ENCODE data around the gene TRPM2. TPM values are rescaled to one million over a fixed set of nuclear protein-coding genes. Genes with fewer than 3 reads are reported as not detected.

The TRPM2 gene
- total and polyA plus RNA-seq, 2 donors (not counting 3 experiments of a cell fraction or from before 2014, with no cell fraction given) = not detected

- FAIRE-seq (no peak), DNase-seq (ENCODE audit: low read depth, low spot score) (no peak)
- POLR2A ChIA-PET = no interaction called here
- H3K4me1 ChIP-seq (ENCODE audit: control insufficient read depth, extremely low read depth, insufficient read depth, low read length) = no peaks in the 10 kb centered on the region
- H3K27ac ChIP-seq (ENCODE audit: insufficient read depth, low read depth, low read length) = no peak overlapping the region
- no peak overlapping the region for H3K4me3 ChIP-seq (replicated peaks in 1 of 3; ENCODE audit: insufficient read depth in 1 of 3, low read depth in 1 of 3, low read length in 3 of 3)
- H3K79me2 ChIP-seq (ENCODE audit: control insufficient read depth, insufficient read depth, low read length) = no peaks in the 10 kb centered on the region
- CTCF ChIA-PET = no interaction called here
- no peak overlapping the region for H3K9ac ChIP-seq (replicated peaks; ENCODE audit: extremely low read depth, insufficient read depth, low read length)
- H4K20me1 ChIP-seq (replicated peaks; ENCODE audit: control insufficient read depth, extremely low read depth, insufficient read depth, low read length) = no peaks in the 10 kb centered on the region
- H3K9me1 ChIP-seq (replicated peaks; ENCODE audit: control insufficient read depth, extremely low read depth, insufficient read depth, low read length) = no peaks in the 10 kb centered on the region
- no peaks in the 10 kb centered on the region for H3K27me3 ChIP-seq (ENCODE audit: control insufficient read depth in 2 of 2, insufficient read depth in 2 of 2, low read length in 2 of 2)
- no TSS peak for BruUV-seq (replicated peaks)
- H3K36me3 ChIP-seq (ENCODE audit: control insufficient read depth in 2 of 2, extremely low read depth in 1 of 2, insufficient read depth in 2 of 2, low read length in 2 of 2) = peaks cover 7 to 47% of the 10 kb centered on the region in 2 experiments
- no peak overlapping the region for H3K4me2 ChIP-seq (ENCODE audit: insufficient read depth, low read length)
- dilution Hi-C loops (cut with MboI; ENCODE audit: extremely low pct_ligation_motif_present, low sequenced_read_pairs) = no loop called here
- TF ChIP-seq EZH2 (IDR thresholded peaks at IDR 0.05; ENCODE audit: borderline replicate concordance, low read depth, low read length, severe bottlenecking) (no peak), POLR2A (IDR thresholded peaks at IDR 0.05; ENCODE audit: low read depth, low read length) (no peak), JUN (IDR thresholded peaks at IDR 0.05; ENCODE audit: borderline replicate concordance, insufficient read depth, insufficient read length, low read depth) (no peak), POLR2AphosphoS5 (IDR thresholded peaks at IDR 0.05; ENCODE audit: insufficient read depth, low read depth, low read length) (no peak), MAX (IDR thresholded peaks at IDR 0.05; ENCODE audit: insufficient read depth, insufficient read length) (no peak), CTCF (IDR thresholded peaks at IDR 0.05; ENCODE audit: extremely low read depth in 1 of 2, insufficient read depth in 1 of 2, low read depth in 1 of 2, low read length in 2 of 2) (no peak), FOS (IDR thresholded peaks at IDR 0.05; ENCODE audit: borderline replicate concordance, insufficient read depth, low read length) (no peak), GATA2 (IDR thresholded peaks at IDR 0.05; ENCODE audit: insufficient read depth, insufficient read length, low read depth, low read length) (no peak), MYC (IDR thresholded peaks at IDR 0.05; ENCODE audit: low read depth, low read length) (no peak)
- no peaks in the 10 kb centered on the region for H3K9me3 ChIP-seq (replicated peaks; ENCODE audit: control insufficient read depth, insufficient read depth, low read length)
- intact Hi-C loops (cut with micrococcal nuclease) = no loop called here
- H2AFZ ChIP-seq (ENCODE audit: low read depth, low read length) = no peak overlapping the region
Measured at GRCh38 chr21:44322621-44323325, 30.6 kb upstream of the TRPM2 start.

All from endothelial cell of umbilical vein (primary cell).